ENCODE results near the gene PINLYP. TPM values are rescaled to one million over a fixed set of nuclear protein-coding genes. Genes with fewer than 3 reads are reported as not detected.

Gene PINLYP
- total and polyA plus RNA-seq, 9 of the 15 experiments (the other 6 are each of a cell fraction or from before 2014, with no cell fraction given), result 1.00 to 6.7 (median 2.2) TPM

DNA sequence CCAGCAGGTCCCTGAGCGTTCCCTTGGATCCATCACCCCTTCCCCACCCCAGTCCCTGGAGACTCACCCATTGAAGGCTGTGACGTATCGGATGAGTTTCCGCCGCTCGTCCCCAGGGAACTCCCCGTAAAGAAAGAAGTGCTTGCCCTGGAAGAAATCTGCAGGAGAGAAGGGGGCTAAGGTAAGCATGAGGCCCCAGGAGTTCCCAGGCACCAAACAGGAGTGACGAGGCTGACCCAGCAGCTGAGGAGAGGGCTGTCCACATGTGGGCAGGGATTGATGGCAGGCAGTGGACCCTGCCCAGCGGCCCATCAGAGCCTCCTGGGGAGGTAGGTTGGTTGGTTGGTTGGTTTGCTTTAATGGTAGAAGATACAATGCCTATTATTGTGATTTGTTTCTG is 31.5 kb upstream of the PINLYP start:
- Histone ChIP-seq H4K20me1 (replicated peaks; ENCODE audit: control insufficient read depth, insufficient read depth, low read length) (no peaks in the 10 kb centered on the region), H3K9me3 (replicated peaks; ENCODE audit: control insufficient read depth, insufficient read depth, low read depth, low read length) (peaks cover 1% of the 10 kb centered on the region; the same call in 1 of the 2 replicates), H3K9me1 (ENCODE audit: control insufficient read depth, insufficient read depth, low read length) (no peaks in the 10 kb centered on the region), H3K27ac (ENCODE audit: extremely low read depth, low read depth, low read length) (no peak overlapping the region), H3K4me3 (no peak overlapping the region), H3K36me3 (ENCODE audit: control insufficient read depth, insufficient read depth, low read length) (peaks cover 51% of the 10 kb centered on the region; the same call in 2 of the 3 replicates), H3K4me1 (replicated peaks in 1 of 2; ENCODE audit: control insufficient read depth in 2 of 2, insufficient read depth in 2 of 2, low read length in 2 of 2) (no peaks in the 10 kb centered on the region; a peak in 1 of 5 replicates), H3K27me3 (ENCODE audit: control insufficient read depth in 2 of 2, insufficient read depth in 2 of 2, low read length in 2 of 2) (no peaks in the 10 kb centered on the region), H3K79me2 (ENCODE audit: control insufficient read depth, insufficient read depth, low read length) (no peaks in the 10 kb centered on the region), H2AFZ (ENCODE audit: low read depth, low read length) (no peak overlapping the region), H3K9ac (ENCODE audit: insufficient read depth in 1 of 2, low read depth in 2 of 2, low read length in 2 of 2) (no peak overlapping the region), H3K4me2 (ENCODE audit: insufficient read depth, low read length) (no peak overlapping the region)
- ChIA-PET CTCF (ENCODE audit: low intra/inter-chr PET ratio) (interaction anchor here (0.7 kb wide), 1 partner anchor 297 kb away, joined by 3 read pairs; no protein-coding TSS in a partner anchor), POLR2A (no interaction called here)
- FAIRE-seq, result no peak
- ATAC-seq, result no peak
- DNase-seq (ENCODE audit: extremely low read depth in 1 of 4, low spot score in 3 of 4), result no peak
- no TSS peak for BruUV-seq (replicated peaks)
- 91% methylated on average over 7 of the region's 9 CpGs for WGBS (ENCODE audit: insufficient coverage, low coverage, missing lambda C conversion rate)
- intact Hi-C loops (cut with micrococcal nuclease) (no loop called here), in situ Hi-C loops (cut with MboI) (no loop called here)
- no peak for TF ChIP-seq PYGO2 (tag; IDR thresholded peaks at IDR 0.05)
- no peak for TF ChIP-seq TGIF2 (CRISPR knock-in tag; IDR thresholded peaks at IDR 0.05)
- TF ChIP-seq ZNF121 (CRISPR knock-in tag; conservative IDR thresholded peaks at IDR 0.05), result no peak
- TF ChIP-seq, protein P1, sequence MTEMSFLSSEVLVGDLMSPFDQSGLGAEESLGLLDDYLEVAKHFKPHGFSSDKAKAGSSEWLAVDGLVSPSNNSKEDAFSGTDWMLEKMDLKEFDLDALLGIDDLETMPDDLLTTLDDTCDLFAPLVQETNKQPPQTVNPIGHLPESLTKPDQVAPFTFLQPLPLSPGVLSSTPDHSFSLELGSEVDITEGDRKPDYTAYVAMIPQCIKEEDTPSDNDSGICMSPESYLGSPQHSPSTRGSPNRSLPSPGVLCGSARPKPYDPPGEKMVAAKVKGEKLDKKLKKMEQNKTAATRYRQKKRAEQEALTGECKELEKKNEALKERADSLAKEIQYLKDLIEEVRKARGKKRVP (CRISPR knock-in tag; IDR thresholded peaks at IDR 0.05), result no peak
- no peak for TF ChIP-seq ILK (tag; IDR thresholded peaks at IDR 0.05; ENCODE audit: borderline replicate concordance, low read depth)
- TF ChIP-seq, protein P2, sequence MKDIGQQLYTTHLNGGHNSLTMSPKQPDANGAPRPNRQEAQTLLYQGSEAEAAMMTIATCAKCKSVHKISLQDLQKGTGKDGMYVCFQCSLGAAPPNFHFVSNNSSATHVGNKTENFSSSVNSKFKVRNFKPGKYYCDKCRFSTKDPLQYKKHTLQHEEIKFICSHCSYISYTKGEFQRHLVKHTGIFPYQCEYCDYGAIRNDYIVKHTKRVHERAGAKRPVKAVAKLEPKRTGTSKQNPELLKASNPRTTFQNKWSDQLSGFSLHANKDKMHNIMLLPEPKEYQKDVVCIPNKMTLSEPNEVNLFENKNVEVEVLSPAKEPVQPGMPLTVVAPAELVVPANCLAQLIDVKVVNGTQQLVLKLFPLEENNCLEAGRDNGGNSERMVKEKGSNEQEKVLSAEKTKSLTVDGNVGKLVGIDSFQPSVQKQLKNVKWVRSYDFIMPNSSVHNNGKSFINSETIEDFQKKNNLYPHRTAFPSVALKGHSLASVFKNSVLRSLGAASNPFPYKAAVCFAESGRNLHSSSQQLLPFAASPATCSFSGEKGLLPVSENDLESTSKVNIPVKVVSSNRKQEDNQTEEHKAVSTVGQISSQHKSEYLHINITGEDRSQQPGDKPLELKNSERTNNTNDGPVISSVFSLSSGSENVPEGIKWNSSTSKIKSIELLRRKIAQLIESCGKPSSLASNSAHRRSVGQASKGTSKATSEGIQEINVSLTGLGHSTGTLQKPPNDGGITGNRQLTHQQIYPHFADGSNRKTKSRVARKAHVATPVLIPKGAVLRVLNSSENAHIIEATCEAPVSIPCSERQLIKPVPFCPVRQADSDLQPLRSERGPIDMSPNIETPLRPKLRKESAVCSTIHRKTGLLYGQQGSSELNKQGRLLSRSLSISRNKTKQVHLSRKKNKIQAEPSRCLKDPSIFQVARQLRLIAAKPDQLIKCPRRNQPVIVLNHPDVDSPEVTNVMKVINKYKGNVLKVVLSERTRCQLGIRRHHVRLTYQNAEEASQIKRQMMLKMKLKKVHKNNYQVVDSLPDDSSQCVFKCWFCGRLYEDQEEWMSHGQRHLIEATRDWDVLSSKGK (CRISPR knock-in tag; IDR thresholded peaks at IDR 0.05), result no peak
- TF ChIP-seq CHD4 (IDR thresholded peaks at IDR 0.05; ENCODE audit: insufficient read depth, insufficient replicate concordance, low read depth, low read length, poor library complexity, severe bottlenecking), result no peak
- no peak for TF ChIP-seq PHB2 (IDR thresholded peaks at IDR 0.05; ENCODE audit: low read depth)
- no peak for TF ChIP-seq FOXJ2 (tag; IDR thresholded peaks at IDR 0.05)
- TF ChIP-seq, protein P3, sequence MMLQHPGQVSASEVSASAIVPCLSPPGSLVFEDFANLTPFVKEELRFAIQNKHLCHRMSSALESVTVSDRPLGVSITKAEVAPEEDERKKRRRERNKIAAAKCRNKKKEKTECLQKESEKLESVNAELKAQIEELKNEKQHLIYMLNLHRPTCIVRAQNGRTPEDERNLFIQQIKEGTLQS (IDR thresholded peaks at IDR 0.05), result no peak
- TF ChIP-seq, protein P3 (CRISPR knock-in tag; conservative IDR thresholded peaks at IDR 0.05), result no peak
- TF ChIP-seq ADNP (tag; IDR thresholded peaks at IDR 0.05), result no peak
- TF ChIP-seq, protein P4, sequence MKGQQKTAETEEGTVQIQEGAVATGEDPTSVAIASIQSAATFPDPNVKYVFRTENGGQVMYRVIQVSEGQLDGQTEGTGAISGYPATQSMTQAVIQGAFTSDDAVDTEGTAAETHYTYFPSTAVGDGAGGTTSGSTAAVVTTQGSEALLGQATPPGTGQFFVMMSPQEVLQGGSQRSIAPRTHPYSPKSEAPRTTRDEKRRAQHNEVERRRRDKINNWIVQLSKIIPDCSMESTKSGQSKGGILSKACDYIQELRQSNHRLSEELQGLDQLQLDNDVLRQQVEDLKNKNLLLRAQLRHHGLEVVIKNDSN (CRISPR knock-in tag; IDR thresholded peaks at IDR 0.05), result no peak

Measured in K562 (cell line).